ENCODE results near the gene PRICKLE3. TPM values are rescaled to one million over a fixed set of nuclear protein-coding genes. Genes with fewer than 3 reads are reported as not detected.
A peak's percentile ranks its signal among the peaks of the same experiment; 100 is the strongest.

Gene PRICKLE3
- total RNA-seq, 1 donor from 2014 or later = 14.2 TPM

DNA sequence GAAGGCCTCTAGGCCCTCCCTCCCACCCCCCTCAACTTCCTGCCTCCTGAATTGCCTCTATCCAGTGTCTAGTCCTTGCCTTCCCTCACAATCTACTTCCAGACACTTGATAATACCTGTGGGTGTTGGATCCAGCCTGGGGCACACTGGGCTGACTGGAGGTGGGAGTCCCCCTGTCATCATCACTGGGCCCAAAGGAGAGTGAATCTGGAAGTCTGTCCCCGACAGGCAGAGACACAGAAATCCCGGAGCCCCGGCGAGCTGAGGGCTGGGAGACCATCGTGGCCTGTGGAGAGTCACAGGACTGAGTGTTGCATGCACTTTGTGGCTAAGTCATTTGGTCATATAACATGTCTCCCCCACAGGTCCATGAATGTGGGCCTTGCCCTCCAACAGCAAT lies 22.2 kb upstream of the PRICKLE3 start:
- no peak for DNase-seq (ENCODE audit: low read depth)

DNA sequence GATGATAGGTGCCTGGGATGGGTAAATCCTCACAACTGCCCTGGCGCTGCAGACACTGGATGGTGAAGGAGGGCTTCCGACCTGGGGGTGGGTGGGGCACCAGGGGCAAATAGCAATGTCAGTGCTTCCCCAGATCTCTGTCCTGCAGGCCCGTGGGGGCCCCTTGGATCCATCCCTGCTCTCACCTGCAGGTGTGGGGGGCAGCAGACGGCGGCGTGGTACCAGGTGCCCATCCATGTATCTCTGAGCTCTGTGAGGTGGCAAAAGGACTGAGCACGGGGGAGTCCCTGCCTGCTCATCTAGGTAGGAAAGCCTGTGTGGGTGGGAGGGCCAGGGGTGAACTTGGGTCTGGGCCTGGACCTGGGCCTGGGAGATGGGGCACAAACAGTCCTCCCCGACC lies 20.4 kb upstream of the PRICKLE3 start:
- DNase-seq (ENCODE audit: low read depth) = no peak

DNA sequence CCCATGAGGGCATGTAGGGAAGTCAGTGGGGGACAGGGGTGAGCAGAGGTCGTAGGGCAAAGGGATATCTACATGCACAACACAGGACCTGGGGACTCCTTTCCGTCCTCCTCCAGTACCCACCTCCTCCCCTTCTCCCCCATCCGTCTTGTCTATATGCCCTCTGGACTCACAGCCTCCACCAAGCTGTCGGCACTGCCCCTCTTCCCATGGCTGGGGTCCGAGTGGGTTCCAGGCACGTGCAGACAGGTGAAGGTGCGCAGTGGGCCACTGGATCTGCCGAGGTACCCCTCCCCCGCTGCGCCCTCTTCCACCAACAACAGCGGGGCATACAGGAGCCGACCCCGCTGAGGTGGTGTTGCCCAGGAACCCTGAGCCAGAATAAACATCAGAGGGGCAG lies 19.3 kb upstream of the PRICKLE3 start:
- no peak for DNase-seq (ENCODE audit: low read depth)

DNA sequence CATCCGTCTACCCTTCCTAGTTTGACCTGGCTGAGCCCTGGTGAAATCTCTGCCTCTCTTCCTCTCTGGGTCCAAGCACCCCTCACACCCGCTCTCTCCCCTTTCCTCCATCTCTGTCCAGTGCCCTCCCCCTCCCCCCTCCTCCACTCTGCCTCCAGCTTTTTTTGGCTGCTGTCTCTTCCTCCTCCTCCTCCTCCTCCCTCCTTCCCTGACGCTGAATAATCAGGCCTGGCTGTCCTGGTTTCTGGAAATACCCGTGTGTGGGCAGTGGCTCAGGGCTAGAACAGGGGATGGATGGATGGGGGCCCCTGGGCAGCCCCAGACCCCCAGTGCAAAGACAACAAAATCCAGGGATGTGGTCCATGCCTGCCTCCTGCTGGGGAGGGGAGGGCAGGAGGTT lies 18.5 kb upstream of the PRICKLE3 start:
- no peak for DNase-seq (ENCODE audit: low read depth)

DNA sequence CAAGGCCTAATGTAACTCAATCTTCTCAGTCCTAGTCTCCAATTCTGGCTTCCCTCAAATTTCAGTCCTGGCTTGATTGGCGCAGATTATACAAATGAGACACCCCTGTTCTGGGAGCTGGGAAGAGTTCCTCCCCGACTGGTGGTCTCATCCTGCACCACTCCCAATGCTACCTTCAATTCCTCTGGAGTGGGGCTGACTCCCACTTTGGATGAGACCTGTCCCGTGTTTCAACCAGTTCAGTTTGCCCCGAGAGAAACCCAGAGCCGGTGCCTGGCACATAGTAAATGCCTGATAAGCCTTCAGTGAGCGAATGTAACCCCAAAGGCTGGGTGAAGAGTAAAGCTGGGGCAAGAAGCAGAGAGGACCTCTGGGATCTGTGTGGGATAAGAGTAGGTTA lies 17.8 kb upstream of the PRICKLE3 start:
- no peak for DNase-seq (ENCODE audit: low read depth)

DNA sequence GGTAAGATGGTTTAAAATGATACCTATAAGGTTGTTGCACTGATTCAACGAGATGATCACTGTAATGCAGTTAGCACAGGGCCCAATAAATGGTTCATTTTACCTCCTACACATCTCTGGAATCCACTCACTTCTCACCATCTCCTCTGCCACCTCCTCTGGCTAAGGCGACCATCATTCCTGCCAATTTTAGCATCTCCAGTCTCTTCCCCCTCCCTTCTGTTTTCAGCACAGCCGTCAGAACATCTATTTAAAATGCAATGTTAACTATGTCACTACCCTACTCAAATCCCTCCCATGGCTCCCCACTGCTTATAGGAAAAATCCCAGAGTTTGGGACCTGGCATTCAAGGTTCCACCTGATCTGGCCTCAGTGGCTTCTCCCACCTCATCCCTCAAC lies 17.4 kb upstream of the PRICKLE3 start:
- DNase-seq (ENCODE audit: low read depth) = no peak

DNA sequence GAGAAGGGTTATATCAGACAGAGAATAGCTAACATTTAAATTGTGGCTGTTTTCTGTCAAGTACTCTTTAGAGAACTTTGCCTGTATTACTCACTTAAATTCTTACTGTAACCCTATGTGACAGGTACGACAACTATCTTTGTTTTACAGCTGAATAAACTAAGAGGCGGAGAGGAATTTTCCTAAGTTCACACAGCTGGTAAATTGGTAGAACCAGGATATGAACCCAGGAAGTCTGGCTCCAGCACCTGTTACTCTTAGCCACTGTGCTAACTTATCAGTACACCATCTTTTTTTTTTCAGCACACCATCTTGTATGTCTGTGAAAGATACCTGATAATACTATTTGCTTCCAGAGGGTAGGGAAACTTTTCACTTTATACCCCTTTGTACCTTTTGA lies 15.8 kb upstream of the PRICKLE3 start:
- DNase-seq (ENCODE audit: low read depth) = no peak

DNA sequence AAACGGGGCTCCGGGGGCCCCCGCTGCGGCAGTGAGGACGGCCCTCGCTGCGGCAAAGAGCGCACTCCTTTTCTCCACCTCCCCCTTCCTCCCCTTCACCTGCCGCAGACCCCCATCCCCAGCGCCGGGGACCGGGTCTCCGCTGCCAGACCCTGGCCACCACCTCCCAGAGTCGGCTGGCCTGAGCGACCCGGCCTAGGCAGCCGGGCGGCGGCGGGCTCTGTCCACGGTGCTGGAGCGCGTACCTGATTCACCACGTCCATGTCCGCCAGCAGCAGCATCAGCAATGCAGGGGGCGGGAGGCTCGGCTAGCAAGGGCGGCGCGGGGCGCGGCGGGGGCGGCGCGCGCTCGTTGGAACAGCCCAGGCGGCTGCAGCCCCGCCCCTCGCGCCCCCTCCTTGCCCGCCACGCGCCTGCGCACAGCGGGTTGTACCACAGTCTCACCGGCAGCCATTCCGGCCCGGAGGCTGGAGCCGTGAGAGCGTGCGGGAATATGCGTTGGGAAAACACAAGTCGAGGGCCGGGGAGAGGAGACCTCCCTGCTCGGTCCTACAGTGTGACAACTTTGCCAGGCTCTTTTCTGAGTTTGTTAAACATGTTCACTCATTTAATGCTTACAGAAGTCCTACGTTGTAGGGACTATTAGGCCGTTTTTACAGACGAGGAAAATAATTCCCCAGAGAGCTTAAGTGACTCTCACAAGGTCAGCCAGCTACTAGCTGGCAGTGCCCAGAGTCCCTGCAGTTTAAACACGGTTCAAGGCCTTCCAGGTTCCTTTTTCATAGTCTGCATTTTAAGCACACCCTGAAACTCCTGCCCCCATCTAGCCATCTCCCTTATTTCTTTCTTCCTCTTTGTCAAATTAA lies 14.0 kb upstream of the PRICKLE3 start, which contains the start of gene SYP:
Gene SYP (minus strand): TSS at position 288 of the 866 bp plus-strand sequence. CDS start 7 bp downstream, at position 281.
- DNase-seq (ENCODE audit: low read depth) = peak; percentile 54

DNA sequence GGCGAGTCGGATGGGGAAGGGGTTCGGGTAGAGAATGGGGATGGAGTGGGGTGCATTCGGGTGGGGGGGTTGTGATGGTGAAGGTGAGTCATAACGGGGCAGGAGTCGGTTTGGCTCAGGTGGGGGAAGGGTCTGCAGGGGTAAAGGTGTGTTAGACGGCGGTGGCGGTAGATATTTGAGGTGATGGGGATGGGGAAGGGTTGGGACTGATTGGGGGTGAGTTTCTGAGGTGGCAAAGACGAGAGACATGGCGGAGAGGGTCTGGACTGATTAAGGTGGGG lies 13.1 kb upstream of the PRICKLE3 start:
- no peak for DNase-seq (ENCODE audit: low read depth)

DNA sequence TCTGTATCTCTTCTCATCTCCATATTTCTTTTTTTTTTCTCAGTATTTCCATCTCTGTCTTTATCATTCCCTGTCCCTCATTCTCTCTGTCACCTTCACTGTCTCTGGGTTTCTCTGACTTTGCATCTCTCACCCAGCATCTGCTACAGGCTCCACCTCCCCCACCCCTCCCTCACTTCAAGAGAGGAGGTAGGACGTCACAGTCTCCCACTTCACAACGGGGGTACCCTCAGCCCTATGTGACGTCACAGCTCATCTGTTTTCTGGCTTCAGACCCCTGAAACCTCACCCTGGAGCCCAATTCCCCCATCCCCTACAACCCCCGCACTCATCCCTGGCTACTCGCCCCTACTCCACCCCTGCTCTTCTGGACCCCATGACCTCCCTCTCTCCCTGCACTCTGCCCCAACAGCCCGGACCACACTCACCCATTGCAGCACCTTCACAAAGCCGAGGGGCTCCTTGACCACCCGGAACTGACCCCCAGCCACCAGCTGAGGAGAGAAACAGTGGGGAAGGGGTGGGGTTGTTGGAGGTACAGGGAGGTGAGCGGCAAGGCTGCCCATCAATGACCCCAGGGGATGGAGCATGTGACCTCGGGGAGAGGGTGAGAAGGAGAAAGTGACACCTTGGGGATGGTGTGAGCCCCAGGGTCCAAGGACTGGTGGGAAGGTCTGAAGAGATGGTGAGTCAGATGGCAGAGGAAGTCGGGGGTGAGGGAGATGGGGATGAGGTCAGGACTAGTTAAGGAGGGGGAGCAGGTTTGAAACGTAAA lies 12.6 kb upstream of the PRICKLE3 start:
- no peak for DNase-seq (ENCODE audit: low read depth)

DNA sequence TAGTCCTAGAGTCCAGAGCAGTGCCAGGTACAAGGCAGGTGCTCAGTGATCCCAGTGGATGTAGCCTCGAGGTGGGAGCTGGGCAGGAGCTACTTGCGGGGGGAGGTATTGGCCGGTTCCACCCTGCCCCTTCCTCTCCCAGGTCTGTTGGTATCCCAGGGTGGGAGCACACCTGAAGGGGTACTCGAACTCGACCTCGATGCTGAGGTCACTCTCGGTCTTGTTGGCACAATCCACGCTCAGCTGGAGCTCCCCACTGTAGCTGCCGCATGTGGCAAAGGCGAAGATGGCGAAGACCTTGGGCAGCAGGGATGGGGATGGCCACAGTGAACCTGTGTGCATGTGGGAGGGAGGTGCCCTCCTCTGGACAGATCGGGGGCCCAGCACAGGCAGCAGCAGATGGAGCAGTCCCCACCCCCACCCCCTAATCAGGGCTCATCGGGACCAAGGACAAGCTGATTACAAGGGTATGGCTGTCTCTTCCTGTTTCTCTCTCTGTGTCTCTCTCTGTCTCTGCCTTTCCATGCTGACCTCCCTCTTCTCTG lies 11.4 kb upstream of the PRICKLE3 start:
- no peak for DNase-seq (ENCODE audit: low read depth)

DNA sequence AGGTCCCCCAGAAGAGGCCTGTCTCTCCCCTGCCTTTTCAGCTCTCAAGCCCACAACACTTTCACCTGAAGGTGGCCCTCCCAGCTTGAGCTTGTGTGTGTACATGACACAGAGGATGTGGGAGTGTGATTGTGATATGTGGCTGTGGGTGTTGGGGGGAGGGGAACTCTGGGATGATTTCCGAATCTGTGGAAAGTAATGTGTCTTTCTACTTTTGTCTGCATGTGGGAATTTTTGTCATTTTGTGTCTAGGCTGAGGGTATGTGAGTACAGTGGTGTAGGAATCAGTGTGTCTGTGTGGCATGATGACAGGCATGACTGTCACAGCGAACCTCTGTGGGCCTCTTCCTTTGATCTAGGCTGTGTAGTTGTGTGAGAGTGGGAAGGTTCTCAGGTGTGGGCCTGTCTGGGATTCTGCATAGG lies 7.4 kb upstream of the PRICKLE3 start:
- no peak for DNase-seq (ENCODE audit: low read depth)

DNA sequence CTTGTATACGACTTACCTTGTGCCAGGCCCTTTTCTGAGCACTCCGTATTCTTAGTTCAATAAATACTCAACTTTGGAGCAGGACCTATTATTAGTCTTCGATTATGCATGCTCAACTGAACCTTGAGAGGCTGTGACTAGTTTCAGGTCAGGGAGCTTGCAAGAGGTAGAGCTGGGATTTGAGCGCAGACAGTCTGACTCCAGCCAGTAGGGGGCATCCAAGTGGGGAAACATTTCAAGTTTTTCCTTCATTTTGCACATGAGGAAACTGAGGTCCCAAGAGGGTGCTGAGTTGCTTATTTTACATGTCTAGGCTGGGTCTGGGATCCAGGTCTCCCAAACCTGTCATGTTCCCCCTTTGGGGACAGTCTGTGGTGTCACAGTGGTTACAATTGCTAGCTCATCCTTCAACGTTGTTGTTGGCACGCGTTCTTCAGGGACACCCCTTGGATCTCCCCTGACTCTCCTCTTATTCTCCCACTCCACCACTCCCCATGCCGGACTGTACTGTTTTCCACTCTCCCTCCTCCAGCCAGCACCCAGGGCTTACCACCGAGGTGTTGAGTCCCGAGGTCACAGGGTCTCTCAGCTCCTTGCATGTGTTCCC lies 6.7 kb upstream of the PRICKLE3 start:
- peak; percentile 22 for DNase-seq (ENCODE audit: low read depth)

DNA sequence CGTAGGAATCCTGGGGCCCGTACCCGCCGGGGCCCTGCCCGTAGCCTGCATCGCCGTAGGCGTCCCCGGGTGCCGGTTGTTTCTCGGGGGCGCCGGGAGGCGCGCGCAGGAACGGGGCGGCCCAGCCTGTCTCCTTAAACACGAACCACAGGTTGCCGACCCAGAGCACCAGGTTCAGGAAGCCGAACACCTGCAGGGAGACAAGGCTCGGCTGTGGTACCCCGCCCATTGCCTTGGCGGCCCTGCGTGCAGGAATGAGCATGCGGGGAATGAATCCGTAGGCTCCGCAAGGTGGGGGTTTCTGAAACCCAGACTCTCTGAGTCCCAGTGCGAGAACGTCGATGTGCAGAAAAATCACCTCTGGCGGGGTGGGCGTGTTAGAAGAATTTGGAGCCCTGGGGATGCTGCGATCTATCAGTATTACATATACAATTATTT lies 5.4 kb upstream of the PRICKLE3 start:
- DNase-seq (ENCODE audit: low read depth) = no peak

DNA sequence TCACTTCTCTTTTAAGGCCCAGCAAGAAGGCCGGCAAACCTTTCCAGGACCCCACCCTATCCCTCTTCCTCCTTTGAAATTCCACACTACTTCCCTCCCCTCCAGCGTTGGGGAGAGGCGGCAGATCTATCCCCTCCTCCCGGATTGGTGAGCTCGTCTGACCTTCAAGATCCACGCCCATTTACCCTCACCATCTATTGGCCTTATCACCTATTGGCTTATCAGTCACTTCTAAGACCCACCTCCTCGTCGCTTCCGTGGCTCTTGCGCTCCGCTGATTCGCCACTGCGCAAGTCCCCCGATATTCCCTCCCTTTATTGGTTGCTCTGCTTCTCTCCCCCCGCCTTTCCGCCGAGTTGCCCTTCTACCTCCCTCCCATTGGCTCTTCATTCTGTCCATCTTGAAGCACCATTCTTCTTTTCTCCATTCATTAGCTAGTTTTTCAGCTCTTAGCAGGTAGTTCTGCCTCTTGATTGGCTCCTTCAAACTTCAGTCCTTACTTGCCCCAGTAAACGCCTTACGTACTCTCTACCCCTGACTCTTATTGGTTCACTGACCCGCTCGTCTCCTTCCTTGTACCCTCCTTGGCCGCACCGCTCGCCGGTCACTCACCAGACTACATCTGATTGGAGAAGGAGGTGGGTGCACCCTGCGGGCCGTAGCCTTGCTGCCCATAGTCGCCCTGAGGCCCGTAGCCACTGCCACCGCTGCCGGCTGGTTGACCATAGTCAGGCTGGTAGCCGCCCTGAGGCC lies 4.8 kb upstream of the PRICKLE3 start:
- peak; percentile 99 for DNase-seq (ENCODE audit: low read depth)

DNA sequence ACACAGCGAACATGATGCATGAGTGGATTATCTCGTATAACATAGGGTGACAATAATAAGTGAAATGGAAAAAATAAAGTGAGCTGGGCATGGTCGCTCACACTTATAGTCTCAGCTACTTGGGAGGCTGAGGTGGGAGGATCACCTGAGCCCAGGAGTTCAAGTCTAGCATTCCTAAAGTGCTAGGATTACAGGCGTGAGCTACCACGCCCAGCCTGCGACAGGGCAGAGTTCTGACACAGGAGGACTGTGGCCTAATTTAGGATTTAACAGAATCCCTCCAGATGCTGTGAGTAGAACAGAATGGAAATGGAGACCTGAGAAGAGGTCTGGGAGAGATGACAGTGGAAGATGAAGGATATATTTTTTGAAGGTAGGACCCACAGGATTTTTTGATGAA lies 3.4 kb upstream of the PRICKLE3 start:
- no peak for DNase-seq (ENCODE audit: low read depth)

DNA sequence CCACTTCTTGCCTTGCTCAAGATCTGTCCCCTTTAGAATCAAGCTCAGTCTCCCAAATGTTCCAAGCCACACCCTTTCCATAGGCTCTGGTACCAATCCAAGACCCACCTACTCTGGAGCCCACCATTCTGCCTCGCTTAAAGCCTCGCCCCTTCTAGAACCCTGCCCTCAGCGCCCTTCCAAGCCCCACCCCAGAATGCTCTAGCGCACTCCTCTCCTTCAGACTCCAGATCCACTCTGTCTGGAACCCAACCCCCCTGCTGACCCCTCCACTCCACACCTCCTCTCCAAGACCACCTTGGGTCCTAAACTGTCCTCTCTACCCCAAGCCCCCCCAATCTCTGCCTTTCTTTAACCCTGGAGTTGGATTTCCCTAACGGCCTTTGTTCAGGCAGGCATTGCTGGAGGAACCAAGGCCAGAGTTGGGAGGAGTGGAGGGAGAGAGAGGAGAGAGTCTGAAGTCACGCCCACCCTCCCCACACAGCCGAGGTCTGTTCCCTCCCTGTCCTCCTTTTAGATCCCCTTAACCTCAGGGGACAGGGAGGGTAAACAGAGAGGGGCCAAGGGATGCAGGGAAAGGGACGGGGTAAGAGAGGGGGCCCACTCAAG lies 2.4 kb upstream of the PRICKLE3 start:
- no peak for DNase-seq (ENCODE audit: low read depth)

DNA sequence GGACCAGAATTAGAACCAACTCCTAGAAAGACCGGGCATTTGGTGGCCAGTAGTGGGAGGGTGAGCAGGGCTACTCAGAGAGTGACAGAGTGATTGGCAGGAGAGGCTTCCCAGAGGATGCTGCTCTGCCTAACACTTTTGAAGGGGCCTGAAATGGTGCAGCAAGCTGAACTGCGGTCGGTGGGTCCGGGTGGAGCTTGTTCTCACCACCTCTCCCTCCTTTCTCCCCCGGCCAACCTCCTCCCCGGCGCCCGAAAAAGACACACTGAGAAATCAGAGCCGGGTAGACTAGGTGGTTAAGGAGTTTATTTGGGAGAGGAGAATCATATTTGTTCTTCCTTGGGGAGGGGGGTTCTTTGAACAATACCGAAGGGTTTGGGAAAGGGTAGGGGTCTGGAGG lies 1.4 kb upstream of the PRICKLE3 start:
- DNase-seq (ENCODE audit: low read depth) = no peak

DNA sequence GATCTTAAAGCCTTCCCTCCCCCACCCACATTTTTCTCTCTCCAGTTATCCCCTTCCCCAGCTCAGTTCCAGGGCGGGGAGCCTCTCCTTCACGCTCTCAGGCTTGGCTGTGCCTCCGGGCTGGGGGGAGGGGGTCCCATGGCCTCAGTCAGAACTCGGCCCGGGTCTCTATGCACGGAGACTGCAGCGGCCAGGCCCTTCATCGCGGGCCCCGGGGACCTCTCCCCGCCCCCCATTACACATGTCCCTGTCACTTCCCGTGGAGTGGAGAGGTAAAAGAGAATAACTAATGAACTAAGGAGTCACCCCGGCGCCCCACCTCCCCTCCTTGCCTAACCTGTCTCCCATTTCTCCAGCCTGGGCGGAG lies 838 bp upstream of the PRICKLE3 start:
- DNase-seq (ENCODE audit: low read depth) = no peak

DNA sequence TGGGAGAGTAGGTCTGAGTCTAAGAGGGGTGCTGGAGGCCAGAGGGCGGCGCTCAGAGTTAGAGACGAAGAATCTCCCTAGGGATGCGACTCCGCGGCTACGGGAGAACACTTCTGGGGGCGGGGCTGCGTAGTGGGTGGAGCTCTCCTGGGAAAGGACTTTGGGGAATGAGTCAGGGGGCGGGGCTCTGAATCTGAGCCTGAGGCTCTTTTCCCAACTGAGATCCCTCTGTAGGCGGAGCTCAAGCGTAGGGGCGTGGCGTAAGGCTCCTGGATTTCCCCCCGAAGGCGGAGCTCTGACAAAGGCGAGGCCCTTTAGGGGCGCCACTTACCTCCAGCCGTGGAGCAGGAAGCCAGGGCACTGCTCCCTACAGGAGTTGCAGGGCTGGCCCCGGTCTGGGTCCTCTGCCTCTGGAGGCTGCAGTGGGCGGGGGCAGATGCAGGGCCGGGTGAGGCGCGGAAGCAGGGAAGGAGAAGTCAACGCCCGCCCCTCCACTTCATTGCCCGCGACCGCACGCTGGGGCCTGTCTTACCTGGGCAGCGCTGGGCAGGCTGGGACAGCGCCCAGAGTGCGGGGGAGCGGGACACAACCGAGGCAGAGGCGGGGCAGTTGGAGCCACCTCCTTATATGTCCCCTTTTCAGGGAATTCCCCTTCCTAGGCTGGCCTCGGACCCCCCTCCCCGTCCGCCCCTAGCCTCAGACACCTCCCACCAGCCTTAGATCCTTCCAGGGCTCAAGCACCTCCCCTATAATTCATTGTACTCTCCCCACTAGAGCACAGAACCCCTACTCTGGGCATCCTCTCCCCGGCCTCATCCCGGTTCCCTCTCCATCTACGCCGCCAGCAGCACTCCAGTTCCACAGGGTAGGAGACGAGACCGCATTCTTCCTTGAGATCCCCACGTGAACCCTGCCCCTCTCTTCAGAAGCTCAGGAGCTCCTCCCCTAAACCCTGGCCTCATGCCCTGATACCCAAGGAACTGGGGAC lies 1.6 kb downstream of the PRICKLE3 start:
- DNase-seq (ENCODE audit: low read depth) = peak; percentile 83
